Left forelimb (tissue), 1 donor: ENCODE data around the gene TTYH1.

Experiments
- DNase-seq: peaks from one replicate; pipeline ENCODE4 v3.0.0-alpha.2; 2018; ENCODE audit warnings: low spot score

The TTYH1 gene

DNA sequence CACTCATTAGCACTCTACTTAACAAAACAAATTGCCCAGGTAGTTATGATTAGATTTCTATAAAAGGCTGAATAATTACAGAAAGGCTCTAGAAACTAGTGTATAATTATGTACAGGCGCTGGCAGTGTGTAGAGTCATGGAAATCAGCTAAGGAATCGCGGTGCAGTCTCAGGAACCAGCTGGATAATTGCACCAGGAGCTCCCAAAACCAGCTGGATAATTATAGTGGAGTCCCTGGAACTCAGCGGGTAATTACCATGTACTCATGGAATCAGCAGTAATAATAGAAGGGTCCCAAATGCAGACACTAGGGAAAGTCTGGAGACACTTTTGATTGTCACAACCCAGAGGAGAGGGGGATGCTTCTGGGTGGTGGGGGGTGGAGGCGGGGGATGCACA lies 23.2 kb upstream of the TTYH1 start:
- no peak for DNase-seq

- no peak for DNase-seq
Observed at GRCh38 chr19:54393381-54393780, 21.9 kb upstream of the TTYH1 start.

GRCh38 chr19:54395685-54396084 lies 19.6 kb upstream of the TTYH1 start:
- DNase-seq = no peak

DNA sequence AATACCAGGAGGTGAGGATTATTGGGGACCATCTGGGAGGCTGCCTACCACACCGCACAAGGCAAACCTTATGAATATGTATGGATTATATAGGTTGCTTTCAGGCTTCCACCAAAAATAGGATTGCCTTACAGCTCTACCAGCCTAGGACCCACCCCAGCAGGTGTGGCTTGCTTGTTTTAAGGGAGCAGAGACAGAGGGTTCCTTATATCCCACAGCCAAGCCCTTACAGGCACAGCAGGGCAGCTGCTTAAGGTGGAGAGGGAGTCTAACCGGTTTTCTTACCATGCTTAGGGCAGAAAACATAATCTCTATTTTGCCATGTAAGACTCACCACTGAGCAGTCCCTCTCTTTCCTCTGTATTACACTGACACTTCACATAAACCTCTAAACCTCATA lies 16.1 kb upstream of the TTYH1 start:
- no peak for DNase-seq

DNA sequence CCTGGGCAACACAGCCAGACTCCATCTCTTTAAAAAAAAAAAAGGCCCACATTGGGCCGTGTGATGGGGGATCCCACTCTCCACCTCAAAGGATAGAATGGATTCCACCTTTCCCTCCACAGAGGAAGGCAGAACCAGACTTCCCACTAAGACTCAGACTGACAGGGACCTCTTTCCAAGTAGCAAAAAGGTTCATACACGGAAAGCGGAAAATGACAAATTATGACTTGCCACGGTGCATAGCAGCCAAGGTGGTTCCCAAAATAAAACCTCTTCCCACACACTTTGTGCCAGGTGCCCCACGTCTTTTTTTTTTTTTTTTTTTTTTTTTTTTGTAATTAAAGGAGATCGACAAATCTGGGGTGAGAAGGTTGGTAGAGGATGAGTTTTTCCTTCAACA lies 14.4 kb upstream of the TTYH1 start:
- no peak for DNase-seq

GRCh38 chr19:54403054-54403453 lies 12.2 kb upstream of the TTYH1 start:
- DNase-seq = no peak

DNA sequence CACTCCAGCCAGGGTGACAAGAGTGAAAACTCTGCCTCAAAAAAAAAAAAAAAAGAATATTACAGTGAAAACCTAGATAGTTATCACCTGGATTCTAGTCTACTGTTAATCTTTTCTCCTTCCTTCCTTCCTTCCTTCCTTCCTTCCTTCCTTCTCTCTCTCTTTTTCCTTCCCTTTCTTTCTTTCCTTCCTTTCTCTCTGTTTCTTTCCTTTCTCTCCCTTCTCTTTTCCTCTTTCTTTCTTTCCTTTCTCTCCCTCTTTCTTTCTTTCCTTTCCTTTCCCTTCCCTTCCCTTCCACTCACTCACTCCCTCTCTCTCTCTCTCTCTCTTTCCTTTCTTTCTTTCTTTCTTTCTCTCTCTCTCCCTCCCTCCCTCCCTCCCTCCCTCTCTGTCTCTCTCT lies 9.6 kb upstream of the TTYH1 start:
- no peak for DNase-seq

DNA sequence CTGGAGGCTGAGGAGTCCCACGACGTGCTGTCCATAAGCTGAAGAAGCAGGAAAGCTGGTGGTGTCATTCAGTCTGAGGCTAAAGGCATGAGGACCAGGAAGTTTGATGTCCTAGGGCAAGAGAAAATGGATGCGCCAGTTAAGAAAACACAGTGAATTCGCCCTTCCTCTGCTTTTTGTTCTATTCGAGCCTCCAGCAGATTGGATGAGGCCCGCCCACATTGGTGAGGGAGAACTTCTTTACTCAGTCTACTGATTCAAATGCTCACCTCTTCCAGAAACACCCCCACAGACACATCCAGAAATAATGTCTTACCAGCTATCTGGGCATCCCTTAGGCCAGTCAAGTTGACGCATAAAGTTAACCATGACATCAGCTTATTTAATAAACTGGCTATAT lies 7.5 kb upstream of the TTYH1 start:
- no peak for DNase-seq

- no peak for DNase-seq
Observed at GRCh38 chr19:54408456-54409026, 6.7 kb upstream of the TTYH1 start.

GRCh38 chr19:54411033-54411432 lies 4.2 kb upstream of the TTYH1 start:
- no peak for DNase-seq

- DNase-seq = no peak
Observed at GRCh38 chr19:54412877-54413276, 2.4 kb upstream of the TTYH1 start.

- no peak for DNase-seq
Observed at GRCh38 chr19:54414156-54414555, 1.1 kb upstream of the TTYH1 start.

- no peak for DNase-seq
Observed at GRCh38 chr19:54415901-54416673, 823 bp downstream of the TTYH1 start.

GRCh38 chr19:54416695-54417491 lies 1.6 kb downstream of the TTYH1 start:
- no peak for DNase-seq

DNA sequence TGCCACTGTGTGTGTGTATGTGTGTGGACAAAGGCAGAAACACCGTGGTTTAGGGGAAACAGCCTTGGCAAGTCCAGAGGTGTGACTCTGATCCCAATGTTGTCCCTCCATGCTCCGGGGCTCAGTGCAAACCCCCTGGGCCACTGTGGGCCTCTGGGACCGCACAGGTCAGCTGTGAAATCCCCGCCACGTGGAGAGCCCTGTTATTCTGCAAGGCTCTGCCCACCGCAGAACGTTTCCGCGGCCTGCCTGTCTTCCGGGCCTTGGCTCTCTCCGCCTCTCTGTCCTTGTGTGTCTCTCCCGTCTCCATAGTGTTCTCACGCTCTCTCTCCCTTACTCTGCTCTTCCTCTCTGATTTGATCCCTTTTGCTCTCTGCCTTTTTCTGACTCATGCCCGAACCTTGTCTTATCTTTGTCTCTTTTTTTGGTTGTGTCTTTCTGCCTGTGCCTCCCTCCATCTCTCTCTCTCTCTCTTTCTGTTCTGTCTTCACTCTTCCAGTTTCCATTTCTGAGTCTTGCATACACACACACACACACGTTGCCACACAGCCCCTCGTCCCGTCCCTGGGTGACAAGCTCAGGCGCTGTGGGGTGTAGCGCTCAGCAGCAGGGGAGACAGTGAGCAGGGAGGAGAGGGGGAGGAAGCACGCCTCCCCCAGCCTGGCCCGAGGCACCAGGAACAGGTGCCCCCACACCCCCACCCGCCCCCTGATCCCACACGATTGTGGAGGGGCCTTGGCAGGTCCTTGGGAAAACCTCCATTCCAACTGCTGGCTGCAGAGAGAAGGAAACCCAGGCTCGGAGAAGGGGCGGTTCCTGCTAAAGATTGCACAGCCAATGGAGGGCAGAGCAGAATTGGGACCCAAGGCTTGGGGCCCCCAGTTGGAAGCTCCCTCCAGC lies 3.0 kb downstream of the TTYH1 start:
- DNase-seq = no peak

DNA sequence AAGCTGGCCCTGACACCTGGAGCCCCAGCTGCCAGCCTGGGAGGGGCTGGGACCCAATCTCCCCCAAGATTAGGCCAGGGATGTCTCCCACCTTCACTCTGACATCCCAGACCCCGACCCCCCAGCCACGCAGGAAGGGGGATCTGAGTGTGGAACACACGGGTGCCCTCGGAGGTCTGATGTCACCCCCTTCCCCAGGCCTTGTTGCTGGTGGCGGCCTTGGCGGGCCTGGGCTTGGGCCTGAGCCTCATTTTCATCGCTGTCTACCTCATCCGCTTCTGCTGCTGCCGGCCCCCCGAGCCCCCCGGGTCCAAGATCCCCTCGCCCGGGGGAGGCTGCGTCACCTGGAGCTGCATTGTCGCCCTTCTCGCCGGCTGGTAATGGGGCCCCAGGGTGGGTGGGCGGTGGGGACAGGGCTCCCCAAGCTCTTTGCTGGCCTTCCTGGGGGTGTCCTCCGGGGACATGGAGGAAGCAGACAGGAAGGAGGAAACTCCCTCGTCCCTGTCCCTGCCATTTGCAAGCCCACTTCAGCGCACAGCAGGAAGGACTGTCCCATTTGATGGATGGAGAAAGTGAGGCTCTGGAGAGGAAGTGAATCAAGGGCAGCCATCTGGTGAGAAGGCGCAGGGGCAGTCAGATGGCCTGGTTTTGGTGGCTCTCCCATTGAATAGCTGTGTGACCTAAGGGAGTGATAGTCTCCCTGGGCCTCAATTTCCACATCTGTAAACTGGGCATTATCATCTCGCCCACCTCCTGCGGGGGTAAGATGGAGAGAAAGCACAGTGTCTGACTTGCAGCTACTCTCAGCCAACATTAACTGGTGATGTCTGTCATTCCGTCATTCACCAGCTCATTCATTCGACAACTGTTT lies 3.9 kb downstream of the TTYH1 start:
- no peak for DNase-seq

GRCh38 chr19:54420068-54420382 lies 4.8 kb downstream of the TTYH1 start:
- no peak for DNase-seq

- no peak for DNase-seq
Observed at GRCh38 chr19:54420383-54421168, 5.3 kb downstream of the TTYH1 start.

GRCh38 chr19:54421169-54421516 lies 5.9 kb downstream of the TTYH1 start:
- no peak for DNase-seq

- DNase-seq = no peak
Observed at GRCh38 chr19:54421521-54421920, 6.3 kb downstream of the TTYH1 start.

DNA sequence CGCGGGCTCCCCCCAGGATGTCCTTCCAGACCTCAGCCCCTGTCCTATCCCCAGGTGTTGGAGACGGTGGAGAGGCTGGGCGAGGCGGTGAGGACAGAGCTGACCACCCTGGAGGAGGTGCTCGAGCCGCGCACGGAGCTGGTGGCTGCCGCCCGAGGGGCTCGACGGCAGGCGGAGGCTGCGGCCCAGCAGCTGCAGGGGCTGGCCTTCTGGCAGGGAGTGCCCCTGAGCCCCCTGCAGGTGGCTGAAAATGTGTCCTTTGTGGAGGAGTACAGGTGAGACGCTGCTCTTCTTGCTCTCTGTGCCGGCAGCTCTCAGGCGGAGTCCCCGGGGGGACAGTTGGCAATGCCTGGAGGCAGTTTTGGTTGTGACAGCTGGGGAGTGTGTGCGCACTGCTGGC lies 6.9 kb downstream of the TTYH1 start:
- DNase-seq = no peak
